HFFc6 (cell line): ENCODE results near the gene CNIH3. TPM values are rescaled to one million over a fixed set of nuclear protein-coding genes. Genes with fewer than 3 reads are reported as not detected.

Source experiments
- DNase-seq: peaks from one replicate; pipeline ENCODE4 v3.0.0-alpha.2; 2018
- H3K27ac Mint-ChIP-seq: 2 replicates; pipeline ENCODE4 v1.8.0; 2020; ENCODE audit warnings: mild to moderate bottlenecking, mixed read lengths
- H3K27me3 Mint-ChIP-seq: 2 replicates; pipeline ENCODE4 v1.8.0; 2021; ENCODE audit warnings: mild to moderate bottlenecking, moderate library complexity, mixed read lengths; ENCODE audit not compliant: insufficient read depth
- H3K36me3 Mint-ChIP-seq: 2 replicates; pipeline ENCODE4 v1.8.0; 2021; ENCODE audit warnings: low read depth, mixed read lengths
- H3K4me1 Mint-ChIP-seq: 2 replicates; pipeline ENCODE4 v1.8.0; 2020; ENCODE audit warnings: low read depth, mixed read lengths
- H3K4me3 Mint-ChIP-seq: 2 replicates; pipeline ENCODE4 v1.8.0; 2020; ENCODE audit warnings: mild to moderate bottlenecking, moderate library complexity, mixed read lengths
- H3K9me3 Mint-ChIP-seq: 2 replicates; pipeline ENCODE4 v1.8.0; 2020; ENCODE audit warnings: mild to moderate bottlenecking, mixed read lengths
- CTCF ChIP-seq: fragments of 200-600 bp; sonication (generic); IDR thresholded peaks from 2 replicates; pipeline ENCODE4 v1.5.0; 2021; ENCODE audit warnings: antibody characterized with exemption, mild to moderate bottlenecking
- total RNA-seq, 6 experiments: library from RNA; stranded (reverse); fragmentation: NEBNext Ultra II Directional; extraction: Animal tissue kit (Norgen Biotek cat#: 25700); gene quantifications; 2 replicates in 1 of 6; 3 replicates in 5 of 6; pipeline ENCODE4 v1.2.3, GENCODE V29; 2021

The CNIH3 gene
- total RNA-seq, 6 experiments from 2014 or later = 18.6 to 32.3 (median 30.5) TPM

DNA sequence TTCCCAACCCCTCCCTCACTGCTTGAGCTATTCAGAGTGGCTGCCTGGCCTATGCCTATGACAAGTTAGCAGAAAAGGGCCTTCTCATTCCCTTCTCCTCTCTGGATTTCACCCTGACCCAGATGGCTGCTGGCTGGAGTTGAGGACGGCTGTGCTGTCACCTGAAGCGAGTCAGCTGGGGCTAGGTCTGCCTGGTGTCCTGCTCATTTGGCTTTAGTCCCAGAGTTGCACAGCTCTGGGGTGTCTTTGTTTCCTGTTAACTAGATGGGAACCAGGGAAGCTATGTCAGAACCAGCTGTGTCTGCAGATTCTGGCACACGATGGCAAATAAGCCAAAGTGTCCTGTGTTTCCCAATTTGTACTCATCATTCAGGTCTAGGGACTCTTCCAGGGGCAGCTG is 52.9 kb downstream of the CNIH3 start:
- no peak for DNase-seq
- H3K36me3 Mint-ChIP-seq = peaks cover 27% of the 10 kb centered on the region
- H3K9me3 Mint-ChIP-seq = no peaks in the 10 kb centered on the region
- 0 out of 2 replicates have a peak, but pooled peaks cover 2% of the 10 kb centered on the region for H3K27me3 Mint-ChIP-seq
- no peak overlapping the region for H3K27ac Mint-ChIP-seq
- peaks cover 61% of the 10 kb centered on the region for H3K4me1 Mint-ChIP-seq
- no peak overlapping the region for H3K4me3 Mint-ChIP-seq
- no peak for TF ChIP-seq CTCF

- no peak overlapping the region for H3K27ac Mint-ChIP-seq
- H3K4me3 Mint-ChIP-seq = no peak overlapping the region
- 0 out of 2 replicates have a peak, but pooled peaks cover 2% of the 10 kb centered on the region for H3K27me3 Mint-ChIP-seq
- DNase-seq = no peak
- no peaks in the 10 kb centered on the region for H3K9me3 Mint-ChIP-seq
- TF ChIP-seq CTCF = no peak
- peaks cover 61% of the 10 kb centered on the region for H3K4me1 Mint-ChIP-seq
- H3K36me3 Mint-ChIP-seq = peaks cover 27% of the 10 kb centered on the region
Measured at GRCh38 chr1:224669403-224669802, 53.3 kb downstream of the CNIH3 start.

DNA sequence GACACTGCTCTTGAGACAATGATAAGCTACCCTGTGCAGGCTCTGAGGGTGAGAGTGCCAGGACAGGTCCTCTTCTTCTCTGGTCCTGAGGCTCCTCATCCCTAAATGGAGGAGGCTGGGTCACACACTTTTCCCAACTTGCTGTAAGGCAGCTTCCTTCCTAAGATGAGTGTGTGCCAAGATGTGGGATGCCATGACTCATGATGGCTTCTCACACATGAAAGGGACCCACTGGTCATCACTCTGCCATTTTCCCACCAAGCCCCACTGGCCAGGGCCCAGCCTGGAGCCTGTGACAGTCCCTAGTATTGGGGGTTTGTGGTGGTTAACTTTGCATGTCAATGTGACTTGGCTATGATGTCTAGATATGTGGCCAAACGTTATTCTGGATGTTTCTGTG is 54.4 kb downstream of the CNIH3 start:
- Mint-ChIP-seq H3K4me3 (no peak overlapping the region), H3K27ac (no peak overlapping the region), H3K27me3 (0 out of 2 replicates have a peak, but pooled peaks cover 2% of the 10 kb centered on the region), H3K9me3 (no peaks in the 10 kb centered on the region), H3K36me3 (peaks cover 34% of the 10 kb centered on the region), H3K4me1 (peaks cover 70% of the 10 kb centered on the region)
- TF ChIP-seq CTCF = no peak
- no peak for DNase-seq

GRCh38 chr1:224671076-224671475 is 55.0 kb downstream of the CNIH3 start:
- H3K4me1 Mint-ChIP-seq = peaks cover 76% of the 10 kb centered on the region
- TF ChIP-seq CTCF = no peak
- H3K36me3 Mint-ChIP-seq = peaks cover 35% of the 10 kb centered on the region
- H3K27ac Mint-ChIP-seq = no peak overlapping the region
- no peak for DNase-seq
- no peak overlapping the region for H3K4me3 Mint-ChIP-seq
- peaks cover 2% of the 10 kb centered on the region; the same call in 1 of the 2 replicates for H3K27me3 Mint-ChIP-seq
- H3K9me3 Mint-ChIP-seq = no peaks in the 10 kb centered on the region

GRCh38 chr1:224673141-224673540 is 57.0 kb downstream of the CNIH3 start:
- no peaks in the 10 kb centered on the region for H3K9me3 Mint-ChIP-seq
- peaks cover 59% of the 10 kb centered on the region for H3K4me1 Mint-ChIP-seq
- H3K36me3 Mint-ChIP-seq = peaks cover 26% of the 10 kb centered on the region
- H3K27ac Mint-ChIP-seq = no peak overlapping the region
- no peak for DNase-seq
- peaks cover 2% of the 10 kb centered on the region; the same call in 1 of the 2 replicates for H3K27me3 Mint-ChIP-seq
- TF ChIP-seq CTCF = no peak
- no peak overlapping the region for H3K4me3 Mint-ChIP-seq

DNA sequence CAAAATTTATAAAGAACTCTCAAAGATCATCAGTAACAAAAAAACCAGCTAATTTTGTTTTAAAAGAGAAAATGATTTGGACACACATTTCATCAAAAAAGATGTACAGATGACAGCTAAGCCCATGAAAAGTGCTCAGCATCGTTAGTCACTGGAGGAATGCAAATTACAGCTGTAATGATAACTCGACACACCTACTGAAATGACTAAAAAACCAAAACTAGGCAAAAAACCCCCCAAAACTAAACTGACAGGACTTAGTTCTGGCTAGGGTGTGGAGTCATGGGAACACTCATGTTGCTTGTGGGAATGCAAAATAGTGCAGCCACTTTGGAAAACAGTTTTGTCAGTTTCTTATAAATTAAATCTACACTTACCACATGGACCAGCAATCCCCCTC is 59.5 kb downstream of the CNIH3 start:
- H3K4me1 Mint-ChIP-seq = peaks cover 34% of the 10 kb centered on the region

More for the DNA sequence above, 59.5 kb downstream of the CNIH3 start:
- no peaks in the 10 kb centered on the region; the same call in 1 of the 2 replicates for H3K27me3 Mint-ChIP-seq
- TF ChIP-seq CTCF = no peak
- peaks cover 19% of the 10 kb centered on the region for H3K36me3 Mint-ChIP-seq
- no peak overlapping the region for H3K27ac Mint-ChIP-seq
- DNase-seq = no peak
- no peaks in the 10 kb centered on the region for H3K9me3 Mint-ChIP-seq
- no peak overlapping the region for H3K4me3 Mint-ChIP-seq
